Left ventricle myocardium inferior (tissue), 1 donor: ENCODE results near the gene DNAH8. TPM values are rescaled to one million over a fixed set of nuclear protein-coding genes. Genes with fewer than 3 reads are reported as not detected.

ENCODE experiments used
- DNase-seq: peaks from one replicate; pipeline ENCODE4 v3.0.0-alpha.2; 2020
- H3K27ac ChIP-seq: fragments of 200-600 bp; replicated peaks from 2 replicates; pipeline ENCODE4 v1.8.0; 2021
- H3K27me3 ChIP-seq: fragments of 200-600 bp; 2 replicates; pipeline ENCODE4 v1.8.0; 2021; ENCODE audit warnings: low read depth
- H3K36me3 ChIP-seq: fragments of 200-600 bp; 2 replicates; pipeline ENCODE4 v1.8.0; 2021
- H3K4me1 ChIP-seq: fragments of 200-600 bp; 2 replicates; pipeline ENCODE4 v1.8.0; 2021
- H3K4me3 ChIP-seq: fragments of 200-600 bp; 2 replicates; pipeline ENCODE4 v1.8.0; 2021; ENCODE audit warnings: mild to moderate bottlenecking, moderate library complexity
- H3K9me3 ChIP-seq: fragments of 200-600 bp; replicated peaks from 2 replicates; pipeline ENCODE4 v1.8.0; 2021
- CTCF ChIP-seq: fragments of 200-600 bp; IDR thresholded peaks from 2 replicates; pipeline ENCODE4 v1.8.0; 2021; ENCODE audit warnings: antibody characterized with exemption, mild to moderate bottlenecking, borderline replicate concordance
- intact Hi-C: fragments of 100-400 bp; cut with micrococcal nuclease; formaldehyde crosslinking; loops from one replicate; pipeline ENCODE4 v1.11.0; 2022
- total RNA-seq: library from RNA; stranded (reverse); fragmentation: NEBNext Ultra II Directional; extraction: Animal tissue kit (Norgen Biotek cat#: 25700); gene quantifications from one replicate; pipeline ENCODE4 v1.2.1, GENCODE V29; 2021
- donor health status: DM: no; HTN: yes; CAD: no; lungs with severe emphysema.

Gene DNAH8
- total RNA-seq, 1 donor from 2014 or later, result 0.03 TPM

- no peak for DNase-seq
- no peaks in the 10 kb centered on the region for H3K36me3 ChIP-seq
- no peaks in the 10 kb centered on the region for H3K9me3 ChIP-seq
- TF ChIP-seq CTCF, result no peak
- no peak overlapping the region for H3K4me3 ChIP-seq
- no peak overlapping the region for H3K27ac ChIP-seq
- peaks cover 8% of the 10 kb centered on the region for H3K4me1 ChIP-seq
- intact Hi-C loops, result no loop called here
- no peaks in the 10 kb centered on the region for H3K27me3 ChIP-seq
Measured at GRCh38 chr6:39075010-39075686, 360.0 kb downstream of the DNAH8 start.

DNA sequence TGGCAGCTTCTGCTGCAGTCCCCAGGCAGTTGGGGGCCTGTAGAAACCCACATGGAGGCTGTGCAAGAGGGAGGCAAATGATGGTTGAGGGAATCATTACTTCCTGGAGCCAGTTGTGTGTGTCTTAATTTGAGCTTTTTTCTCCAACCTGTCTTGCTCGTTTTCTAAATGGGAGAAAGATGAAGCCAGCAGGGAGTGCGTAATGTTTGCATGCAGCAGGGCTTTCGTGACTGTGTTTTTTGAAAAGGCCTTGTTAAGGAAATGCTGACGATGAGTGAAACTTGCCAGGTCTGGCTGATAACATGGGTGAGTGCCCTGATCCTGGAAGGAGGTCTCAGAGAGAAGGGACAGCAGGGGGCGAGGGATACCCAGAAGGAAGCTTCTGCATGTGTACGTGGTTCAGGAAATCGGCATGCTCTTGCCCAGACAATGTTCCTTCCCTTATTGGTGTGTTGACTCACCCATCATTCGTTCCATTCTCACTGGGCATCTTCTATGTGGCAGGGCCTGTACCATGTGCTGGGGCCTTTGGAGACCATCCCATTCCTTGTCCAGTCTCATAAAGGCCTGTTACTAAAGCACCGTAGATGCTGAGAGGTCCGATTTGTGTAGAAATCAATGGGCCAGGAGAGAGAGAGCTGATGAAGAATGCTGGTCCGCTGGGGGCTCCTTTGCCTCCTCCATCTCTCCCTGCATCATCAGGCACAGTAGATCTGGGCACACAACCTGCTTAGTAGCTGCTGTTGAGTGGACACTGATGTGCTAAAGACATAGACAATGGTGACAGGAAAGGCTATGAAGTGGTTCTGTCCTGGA lies 360.9 kb downstream of the DNAH8 start:
- Histone ChIP-seq H3K36me3 (no peaks in the 10 kb centered on the region), H3K9me3 (no peaks in the 10 kb centered on the region), H3K27me3 (no peaks in the 10 kb centered on the region), H3K27ac (no peak overlapping the region), H3K4me3 (no peak overlapping the region), H3K4me1 (peaks cover 8% of the 10 kb centered on the region)
- no peak for DNase-seq
- TF ChIP-seq CTCF, result no peak
- intact Hi-C loops, result no loop called here

- Histone ChIP-seq H3K4me1 (peaks cover 8% of the 10 kb centered on the region), H3K4me3 (no peak overlapping the region), H3K9me3 (no peaks in the 10 kb centered on the region), H3K27me3 (no peaks in the 10 kb centered on the region), H3K27ac (no peak overlapping the region), H3K36me3 (no peaks in the 10 kb centered on the region)
- intact Hi-C loops, result no loop called here
- TF ChIP-seq CTCF, result no peak
- DNase-seq, result no peak
Measured at GRCh38 chr6:39076623-39077535, 361.8 kb downstream of the DNAH8 start.

- intact Hi-C loops, result no loop called here
- Histone ChIP-seq H3K4me3 (no peak overlapping the region), H3K9me3 (no peaks in the 10 kb centered on the region), H3K27me3 (no peaks in the 10 kb centered on the region), H3K36me3 (no peaks in the 10 kb centered on the region), H3K27ac (no peak overlapping the region), H3K4me1 (peaks cover 8% of the 10 kb centered on the region)
- TF ChIP-seq CTCF, result no peak
- no peak for DNase-seq
Measured at GRCh38 chr6:39077882-39078594, 362.9 kb downstream of the DNAH8 start.

DNA sequence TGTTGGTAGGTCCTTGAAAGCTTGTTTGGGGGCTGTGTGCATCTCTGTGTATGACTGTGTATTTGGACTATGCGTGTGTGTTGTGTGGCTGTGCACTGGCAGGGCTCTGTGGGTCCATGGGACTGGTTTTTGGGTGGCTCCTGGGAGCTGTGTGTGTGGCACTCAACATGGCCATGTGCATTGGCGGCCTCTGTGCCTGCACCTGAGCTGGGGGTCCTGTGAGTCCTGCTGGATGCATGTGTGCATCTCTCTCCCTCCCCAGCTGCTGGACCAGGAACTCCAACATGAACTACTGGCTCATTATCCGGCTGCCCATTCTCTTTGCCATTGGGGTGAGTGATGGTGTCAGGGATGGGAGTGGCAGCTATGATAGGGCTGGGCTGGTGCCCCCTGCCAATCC lies 363.6 kb downstream of the DNAH8 start:
- intact Hi-C loops, result no loop called here
- H3K4me3 ChIP-seq, result no peak overlapping the region
- no peak for DNase-seq
- no peak for TF ChIP-seq CTCF
- peaks cover 9% of the 10 kb centered on the region for H3K4me1 ChIP-seq
- H3K27ac ChIP-seq, result no peak overlapping the region
- H3K27me3 ChIP-seq, result no peaks in the 10 kb centered on the region
- H3K9me3 ChIP-seq, result no peaks in the 10 kb centered on the region
- H3K36me3 ChIP-seq, result no peaks in the 10 kb centered on the region
